GM19397 (cell line): ENCODE results near the gene ATG10.
"Not testable (repeated sequence)": the region's sequence is repeated elsewhere in the genome, so short reads cannot be mapped to it uniquely, and the experiment has no call there.

Experiments
- ATAC-seq: cut with Tn5 transposase; IDR thresholded peaks from one replicate; pipeline ENCODE4 v1.9.1; 2021; ENCODE audit warnings: mild to moderate bottlenecking, moderate library complexity; ENCODE audit not compliant: unreplicated experiment

ATG10 gene

DNA sequence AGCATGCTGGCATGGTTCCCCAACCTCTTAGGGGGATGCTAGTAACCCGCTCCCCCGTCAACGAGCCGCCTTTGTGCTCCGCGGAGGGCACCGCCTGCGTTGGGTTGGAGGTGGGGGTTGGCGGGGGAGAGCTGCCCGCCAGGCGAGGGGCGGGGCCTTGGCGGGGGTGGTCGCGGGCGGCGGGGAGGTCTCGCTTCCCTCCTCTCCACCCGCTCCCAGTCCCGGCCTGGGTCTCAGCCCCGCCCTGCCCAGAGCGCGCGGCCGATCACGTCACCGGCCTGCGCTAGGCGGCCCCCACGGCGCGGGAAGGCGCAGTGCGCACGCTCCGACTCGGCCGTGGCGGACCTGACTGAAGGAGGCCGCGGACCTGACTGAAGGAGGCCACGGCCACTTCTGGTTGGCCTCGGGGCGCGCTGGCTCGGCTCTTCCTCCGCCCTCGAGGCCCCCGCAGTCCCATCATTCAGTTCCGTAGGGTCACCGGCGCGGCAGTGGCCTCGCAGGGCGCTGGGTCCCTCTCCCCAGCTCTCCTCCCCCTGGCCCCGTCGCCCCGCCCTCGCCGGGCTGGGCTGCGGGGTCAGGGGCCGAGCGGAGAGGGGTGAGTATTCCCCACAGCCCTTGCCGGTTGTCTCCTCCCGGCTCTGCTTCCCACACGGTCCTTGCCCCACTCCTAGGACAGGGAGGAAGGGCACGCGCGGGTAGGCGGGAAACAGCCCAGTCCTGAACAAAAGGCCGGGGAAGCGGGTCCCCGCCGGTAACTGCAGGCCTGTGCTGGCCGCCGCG, at the start of gene ATG10:
ATG10 (plus strand) TSS at position 312 of the 780 bp plus-strand sequence. CDS start 15,548 bp downstream, outside the sequence.
- ATAC-seq: peak; percentile 99

DNA sequence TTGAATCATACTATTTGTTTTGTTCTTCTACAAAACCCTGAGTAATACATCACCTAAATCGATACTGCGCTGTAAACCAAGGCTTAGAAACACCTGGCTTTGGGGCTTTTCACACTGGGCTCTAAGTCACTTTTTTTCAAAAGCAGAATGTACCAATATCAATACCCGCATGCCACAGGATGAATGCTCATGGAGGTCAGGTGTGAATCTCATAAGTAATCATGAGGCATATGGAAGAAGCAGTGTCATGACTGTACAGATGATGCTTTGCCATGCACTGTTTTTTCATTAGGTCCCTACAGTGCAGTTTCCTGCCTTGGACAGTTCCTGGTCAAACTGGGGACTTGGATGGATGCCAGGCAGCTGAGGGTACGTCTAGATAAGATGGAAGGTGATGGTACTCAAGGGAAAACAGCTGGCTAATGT, 49.0 kb upstream of the ATG10 start:
- no peak for ATAC-seq

DNA sequence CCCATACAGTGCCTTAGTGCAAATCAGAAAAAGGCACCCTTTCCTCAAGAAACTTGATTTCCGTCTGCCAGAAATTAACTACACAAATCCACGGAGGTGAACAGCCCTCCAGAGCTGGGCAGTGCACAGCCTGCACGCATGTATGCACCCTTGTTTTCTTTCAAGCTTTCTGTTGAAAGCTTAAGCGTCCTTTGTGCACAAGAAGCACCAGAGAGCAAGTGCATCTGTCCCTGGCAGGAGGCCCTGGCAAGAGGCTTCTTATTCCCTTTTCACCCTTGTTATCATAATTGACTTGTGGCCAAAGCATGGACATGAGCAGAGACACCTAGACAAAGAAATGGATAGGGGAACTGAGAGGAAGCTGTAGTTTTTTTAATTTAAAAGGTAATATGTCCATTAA, 47.4 kb upstream of the ATG10 start:
- no peak for ATAC-seq

DNA sequence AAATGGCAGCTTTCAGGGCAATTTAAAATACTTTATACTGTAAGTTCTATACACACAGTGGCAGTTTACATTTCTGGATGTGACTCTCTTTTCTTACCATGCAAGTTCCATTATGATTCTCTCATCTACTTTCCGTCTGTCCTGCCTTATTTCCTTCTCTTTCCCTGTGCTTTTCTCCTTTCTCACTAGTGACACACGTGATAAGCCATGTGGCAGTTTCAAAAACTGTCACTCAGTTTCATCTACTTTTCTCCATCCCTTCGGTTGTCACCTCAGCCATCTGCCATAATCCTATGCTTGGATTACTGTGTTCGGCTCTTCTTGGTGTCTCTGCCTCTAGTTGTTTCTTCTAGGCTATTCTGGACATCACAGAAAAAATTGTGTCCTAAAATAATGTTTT, 46.8 kb upstream of the ATG10 start:
- no peak for ATAC-seq

DNA sequence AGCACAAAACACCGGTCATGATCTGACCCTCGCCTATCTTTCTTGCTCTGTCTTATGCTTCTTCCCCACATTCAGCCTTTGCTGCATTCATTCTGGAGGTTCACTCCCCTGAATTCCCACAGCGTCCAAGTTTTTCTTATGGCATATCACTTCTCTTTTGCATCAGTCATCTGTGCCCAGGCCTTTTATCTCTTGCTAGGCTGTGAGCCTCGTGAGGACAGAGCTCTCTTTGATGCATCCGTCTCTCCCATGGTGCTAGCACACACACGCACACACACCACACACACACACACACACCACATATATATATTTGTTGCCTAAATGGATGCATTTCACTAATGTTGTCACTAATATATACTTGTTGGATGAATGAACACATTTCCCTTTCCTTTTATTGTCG, 45.8 kb upstream of the ATG10 start:
- no peak for ATAC-seq

DNA sequence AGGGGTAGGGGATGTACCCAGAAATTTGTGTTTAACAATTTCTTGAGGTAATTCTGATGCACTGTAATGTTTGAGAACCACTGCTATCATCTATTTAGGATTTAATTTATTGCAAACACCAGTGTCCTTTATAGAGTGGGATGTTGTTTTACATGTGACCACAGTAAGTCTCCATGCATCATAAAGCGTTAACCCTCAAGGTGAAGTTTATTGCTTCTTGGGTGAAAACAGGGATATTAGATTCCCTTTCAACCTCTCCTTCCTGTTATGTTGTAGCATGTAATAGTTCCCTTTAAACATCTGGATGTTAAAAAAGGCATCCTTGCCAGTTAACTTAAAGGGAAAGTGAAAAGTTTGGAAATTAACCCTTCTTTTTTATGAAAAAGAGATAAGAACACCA, 35.8 kb upstream of the ATG10 start:
- no peak for ATAC-seq

DNA sequence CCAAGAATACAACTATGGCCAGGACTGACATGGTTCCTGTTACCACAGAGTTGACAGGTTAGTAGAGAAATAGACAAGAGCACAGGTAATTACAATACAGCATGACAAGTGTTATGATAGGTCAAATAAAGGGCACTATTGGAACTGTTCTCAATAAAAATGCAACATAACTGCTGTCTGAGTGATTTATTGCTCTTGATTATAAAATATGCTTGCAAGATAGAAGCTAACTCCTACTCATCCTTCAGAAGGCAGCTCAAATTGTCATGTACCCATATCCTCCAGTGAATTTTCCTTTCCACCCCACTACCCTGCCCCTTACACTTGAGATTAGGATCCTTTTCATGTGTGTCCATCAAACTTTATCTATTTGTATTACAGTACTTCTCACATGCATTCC, 35.1 kb upstream of the ATG10 start:
- no peak for ATAC-seq

DNA sequence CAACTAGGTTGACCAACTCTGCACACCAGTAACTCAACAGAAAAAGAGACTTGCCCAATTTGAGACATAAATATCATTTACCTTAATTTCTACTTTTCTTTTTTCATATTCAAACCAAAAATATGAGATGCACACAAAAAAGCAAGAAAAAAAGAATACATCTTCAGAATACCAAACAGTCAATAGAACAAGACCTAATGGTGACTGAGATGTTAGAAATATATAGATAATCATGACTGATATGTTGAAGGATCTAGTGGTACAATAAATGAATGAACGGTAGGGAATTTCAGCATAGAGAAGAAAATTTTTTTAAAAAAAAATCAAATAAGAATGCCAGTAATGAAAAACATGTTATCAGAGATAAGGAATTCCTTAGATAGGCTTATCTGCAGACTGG, 29.1 kb upstream of the ATG10 start:
- no peak for ATAC-seq

DNA sequence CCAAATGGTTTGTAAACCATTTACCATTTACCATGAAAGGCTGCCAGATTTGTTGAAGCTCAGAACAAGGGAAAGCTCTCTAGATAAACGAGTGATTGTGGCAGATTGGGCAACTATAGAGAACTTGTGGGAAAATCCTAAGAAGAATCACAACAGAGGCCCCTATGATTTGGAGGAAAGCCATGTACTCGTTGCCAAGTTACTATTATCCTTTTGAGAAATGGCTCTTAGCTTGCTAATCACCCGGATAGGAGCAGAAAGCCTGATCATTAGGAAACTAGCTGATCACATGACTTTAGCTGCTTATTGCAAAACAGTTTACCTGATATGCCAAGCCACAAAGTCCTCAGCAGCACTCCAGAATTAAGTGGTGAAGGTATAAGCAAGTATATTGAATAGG, 23.5 kb upstream of the ATG10 start:
- no peak for ATAC-seq

DNA sequence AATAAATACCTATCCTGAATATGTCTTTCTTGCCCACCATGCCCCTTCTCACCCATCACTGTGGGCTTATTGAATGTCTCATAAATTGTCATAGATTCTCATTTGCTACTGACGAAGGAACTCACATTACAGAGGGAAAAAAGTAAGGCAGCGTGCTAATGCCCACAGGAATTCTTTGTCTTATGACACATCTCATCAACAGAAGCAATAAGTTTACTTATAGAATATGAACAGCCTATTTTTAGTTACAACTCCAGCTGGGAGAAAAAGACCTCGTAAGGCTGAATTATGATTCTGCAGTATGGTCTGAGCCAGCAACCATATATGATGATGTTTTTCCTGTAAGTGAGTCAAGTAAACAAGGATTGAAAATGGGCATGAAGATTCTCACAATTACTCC, 22.4 kb upstream of the ATG10 start:
- no peak for ATAC-seq

DNA sequence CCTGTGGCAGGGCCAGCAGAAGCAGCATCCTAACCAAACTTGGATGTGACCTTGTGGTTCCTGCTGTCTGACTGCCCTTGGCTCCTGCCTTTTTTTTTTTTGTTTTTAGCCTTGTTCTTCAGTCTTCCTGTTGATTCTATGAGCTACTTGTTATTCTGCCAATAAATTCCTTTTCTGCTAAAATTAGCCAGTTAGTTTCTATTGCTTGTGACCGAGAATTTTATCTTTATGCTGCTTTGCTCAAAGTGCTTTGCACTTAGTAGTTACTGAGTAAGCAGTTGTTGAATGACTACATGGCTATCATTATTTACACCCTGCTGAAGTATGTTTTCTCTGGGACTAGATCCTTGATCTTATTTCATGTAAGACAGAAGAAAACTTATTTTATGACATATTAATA, 20.8 kb upstream of the ATG10 start:
- ATAC-seq: no peak

DNA sequence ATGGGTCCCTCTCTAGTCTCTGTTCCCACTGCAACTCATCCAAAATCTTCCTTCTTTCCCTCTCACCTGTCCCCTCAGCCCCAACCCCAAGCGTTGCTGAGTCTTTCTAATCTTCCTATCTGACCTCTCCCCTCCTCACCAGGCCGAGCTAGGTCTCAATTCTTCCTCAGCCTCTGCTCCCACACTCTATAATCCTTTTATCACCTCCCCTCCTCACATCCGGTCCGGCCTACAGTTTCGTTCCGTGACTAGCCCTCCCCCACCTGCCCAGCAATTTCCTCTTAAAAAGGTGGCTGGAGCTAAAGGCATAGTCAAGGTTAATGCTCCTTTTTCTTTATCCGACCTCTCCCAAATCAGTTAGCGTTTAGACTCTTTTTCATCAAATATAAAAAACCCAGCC, 17.0 kb upstream of the ATG10 start:
- not testable (repeated sequence) for ATAC-seq

DNA sequence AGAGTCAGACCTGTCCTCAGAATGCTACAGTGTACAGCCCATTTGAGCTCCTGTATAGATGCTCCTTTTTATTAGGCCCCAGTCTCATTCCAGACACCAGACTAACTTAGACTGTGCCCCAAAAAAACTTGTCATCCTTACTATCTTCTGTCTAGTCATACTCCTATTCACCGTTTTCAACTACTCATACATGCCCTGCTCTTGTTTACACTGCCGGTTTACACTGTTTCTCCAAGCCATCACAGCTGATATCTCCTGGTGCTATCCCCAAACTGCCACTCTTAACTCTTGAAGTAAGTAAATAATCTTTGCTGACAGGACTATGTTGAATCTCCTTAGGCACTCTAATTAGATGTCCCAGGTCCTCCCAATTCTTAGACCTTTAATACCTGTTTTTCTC, 13.7 kb upstream of the ATG10 start:
- not testable (repeated sequence) for ATAC-seq

DNA sequence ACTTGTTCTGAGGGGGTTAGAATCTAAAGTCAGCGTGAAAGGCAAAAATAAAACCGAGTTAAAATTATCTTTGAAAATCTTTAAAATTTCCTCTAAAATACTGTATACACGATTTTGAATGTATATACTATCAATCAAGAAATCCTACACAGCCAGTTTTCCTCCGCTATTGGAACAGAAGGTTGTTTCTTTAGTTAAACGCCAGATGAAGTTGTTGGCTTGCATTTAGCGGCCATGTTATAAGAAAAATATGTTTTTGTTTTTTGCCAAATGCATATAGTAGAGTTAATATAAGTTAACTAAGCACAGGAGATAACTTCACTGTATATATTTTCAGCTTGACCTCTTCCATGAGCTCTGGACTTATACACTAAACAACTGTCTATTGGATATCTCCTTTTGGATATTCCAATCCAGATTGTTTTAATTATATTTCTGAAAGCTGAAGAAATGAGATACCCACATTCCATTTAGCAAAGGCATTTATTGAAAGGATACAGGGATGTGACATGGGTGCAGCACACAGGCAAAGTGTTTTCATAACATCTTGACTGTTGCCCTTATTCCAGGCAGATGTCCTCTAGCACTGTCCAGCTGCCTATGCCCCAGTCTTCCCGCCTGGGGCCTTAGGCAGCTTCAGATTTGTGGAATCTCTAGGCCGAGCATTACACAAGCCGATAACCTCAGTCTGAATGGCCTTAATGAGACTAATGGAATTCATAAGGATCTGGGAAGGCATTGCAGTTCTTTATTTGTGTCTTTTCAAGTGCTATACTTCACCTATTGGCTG, 10.0 kb upstream of the ATG10 start:
- no peak for ATAC-seq

DNA sequence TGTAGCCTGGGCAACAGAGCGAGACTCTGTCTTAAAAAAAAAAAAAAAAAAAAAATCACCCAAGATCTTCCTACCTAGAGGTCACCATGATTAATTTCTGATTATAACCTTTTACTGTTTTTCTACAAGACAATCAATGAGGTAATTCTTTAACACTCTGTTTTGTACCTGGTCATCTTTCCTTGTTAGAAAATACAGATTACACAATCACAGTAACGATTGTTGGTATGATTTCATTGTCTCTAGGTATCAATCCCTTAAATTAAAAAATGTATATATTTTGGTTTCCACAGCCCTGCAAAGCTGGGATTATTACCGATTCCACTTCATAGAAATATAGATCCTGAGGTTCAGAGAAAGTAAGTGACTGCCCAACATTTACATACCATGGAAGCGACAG, 8.3 kb upstream of the ATG10 start:
- ATAC-seq: no peak

DNA sequence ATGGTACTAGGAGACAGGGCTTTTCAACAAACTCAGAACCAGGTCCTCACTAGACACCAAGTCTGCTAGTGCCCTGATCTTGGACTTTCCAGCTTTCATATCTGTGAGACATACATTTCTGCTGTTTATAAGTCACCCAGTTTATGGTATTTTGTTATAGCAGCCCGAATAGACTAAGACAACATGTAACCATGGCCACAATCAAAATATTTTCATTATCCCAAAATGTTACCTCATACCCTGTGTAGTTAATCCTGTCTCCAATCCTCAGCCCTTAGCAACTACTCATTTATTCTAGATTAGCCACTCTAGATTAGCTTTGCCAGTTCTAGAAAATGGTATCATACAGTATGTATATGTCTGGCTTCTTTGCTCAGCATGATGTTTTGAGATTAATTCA, 6.3 kb upstream of the ATG10 start:
- ATAC-seq: no peak

DNA sequence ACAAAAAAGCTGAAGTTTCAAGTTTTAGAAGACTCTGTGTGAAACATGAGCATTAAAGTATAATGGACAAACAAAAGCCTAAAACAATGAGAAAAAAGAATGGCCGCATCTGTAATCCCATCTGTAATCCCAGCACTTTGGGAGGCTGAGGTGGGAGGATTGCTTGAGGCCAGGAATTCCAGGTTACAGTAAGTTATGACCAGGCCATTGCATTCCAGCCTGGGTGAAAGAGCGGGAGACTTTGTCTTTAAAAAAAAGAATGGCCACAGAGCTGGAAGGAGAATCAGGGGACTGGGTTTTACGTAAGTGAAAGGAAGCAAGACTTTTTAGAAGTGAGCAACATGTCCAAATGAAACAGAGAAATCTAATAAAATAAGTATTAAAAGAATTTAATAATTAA, 2.6 kb upstream of the ATG10 start:
- ATAC-seq: no peak

DNA sequence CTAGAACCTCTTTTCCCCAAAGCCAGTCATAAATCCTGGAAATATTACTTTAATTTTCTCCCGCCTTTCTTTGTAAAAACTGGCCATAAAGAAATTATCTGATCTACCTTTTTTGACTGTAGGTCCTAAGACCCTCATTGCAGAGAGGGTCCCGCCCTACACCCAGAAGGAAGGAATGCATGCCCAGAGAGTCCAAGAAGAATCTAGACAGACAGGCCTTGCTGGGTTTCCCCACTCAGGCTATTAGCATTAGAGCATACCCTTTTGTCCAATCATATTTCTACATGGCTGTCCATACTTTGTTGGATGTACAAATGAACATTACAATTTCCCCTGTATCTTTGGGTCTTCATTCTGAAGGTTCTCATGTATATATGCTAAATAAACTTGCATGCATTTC, 1.9 kb upstream of the ATG10 start:
- no peak for ATAC-seq

DNA sequence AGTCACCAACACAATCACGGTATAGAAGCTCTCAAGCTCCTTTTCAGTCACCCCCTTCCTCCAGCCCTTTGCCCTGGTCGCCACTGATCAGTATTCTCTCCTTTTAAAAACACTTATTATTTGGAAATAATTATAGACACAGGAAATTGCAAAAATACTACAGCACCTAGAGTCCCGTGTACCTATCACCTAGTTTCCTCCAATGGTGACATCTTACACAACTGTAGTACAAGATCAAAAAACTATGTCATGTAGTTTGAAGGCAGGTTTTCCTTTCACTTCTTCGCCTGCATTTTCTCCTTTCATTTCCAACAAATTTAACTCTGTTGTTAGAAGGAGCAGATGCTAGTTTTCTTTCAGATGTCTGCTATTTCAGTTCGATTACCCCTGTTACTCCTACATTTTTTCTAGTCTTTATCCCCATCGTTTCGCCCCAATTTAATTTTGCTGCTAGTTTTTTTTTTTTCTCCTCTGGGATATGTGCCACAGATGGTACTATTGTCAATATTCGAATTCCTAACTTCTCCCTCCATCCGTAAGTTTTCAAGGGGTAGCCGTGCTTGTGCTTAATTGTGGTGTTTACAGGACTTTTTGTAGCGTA, 612 bp upstream of the ATG10 start:
- no peak for ATAC-seq

DNA sequence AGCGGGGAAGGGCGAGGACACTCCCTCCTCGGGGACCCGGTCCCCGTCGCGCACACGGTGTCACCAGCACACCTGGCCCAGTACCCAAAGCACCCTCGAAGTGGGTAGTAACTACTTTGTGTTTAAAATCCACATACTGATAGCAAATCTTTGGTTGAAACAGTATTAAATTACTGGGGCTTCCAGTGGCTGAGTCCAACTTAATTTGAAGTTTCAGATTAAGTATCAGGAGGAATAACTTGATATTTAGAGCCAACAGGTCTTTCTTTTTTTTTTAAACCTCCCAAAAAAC, 615 bp downstream of the ATG10 start:
- peak; percentile 39 for ATAC-seq

DNA sequence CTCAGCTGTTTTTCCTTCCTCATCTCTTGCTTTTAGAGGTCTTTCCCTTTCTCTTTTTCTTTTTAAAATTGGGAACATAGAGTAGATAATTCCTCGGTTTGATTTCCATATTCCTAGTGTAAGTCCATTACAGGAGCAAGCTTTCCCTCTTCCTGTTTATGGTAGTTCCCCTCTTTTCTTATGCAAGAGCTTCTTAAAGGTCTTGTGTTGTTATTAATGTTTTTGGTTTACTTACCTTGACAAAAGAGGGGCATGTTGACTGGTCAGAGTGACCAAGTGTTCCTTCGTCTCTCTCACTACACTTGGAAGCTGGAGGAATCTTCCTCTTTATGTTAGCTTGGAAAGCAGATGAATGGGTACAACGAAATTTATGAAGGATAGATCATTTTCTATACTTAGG, 8.3 kb downstream of the ATG10 start:
- ATAC-seq: no peak

DNA sequence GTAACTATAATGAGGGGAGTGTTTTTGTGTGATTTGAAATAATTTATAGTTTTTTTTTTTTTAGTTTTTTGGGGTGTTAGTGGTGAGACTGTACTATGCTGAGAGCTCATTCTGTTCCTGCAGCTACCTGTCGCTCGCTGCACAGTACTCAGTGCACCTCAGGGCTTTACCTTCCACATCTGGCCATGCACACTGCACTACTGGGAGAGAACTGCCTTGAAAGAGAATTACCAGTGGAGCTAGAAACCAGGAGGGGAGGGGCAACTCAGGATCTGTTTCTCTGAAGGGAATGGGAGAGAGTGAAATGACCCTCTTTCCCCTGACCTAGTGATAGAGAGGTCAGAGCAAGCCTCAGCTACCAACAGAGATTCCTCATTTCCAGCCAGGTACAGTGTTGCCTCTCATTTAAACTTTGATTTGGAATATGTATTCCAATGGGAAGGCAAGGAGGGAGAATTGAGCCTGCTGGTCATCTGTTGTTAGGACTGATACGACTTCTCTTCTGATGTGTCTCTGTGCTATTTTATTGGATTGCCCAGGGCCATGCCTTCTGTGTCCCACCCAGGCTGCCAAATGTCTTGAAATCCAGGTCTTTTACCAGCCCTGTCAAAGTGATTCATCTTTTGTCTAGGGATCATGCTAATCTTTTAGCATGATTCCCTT, 8.9 kb downstream of the ATG10 start:
- no peak for ATAC-seq
